ENCODE measurements around the gene FCRL2.

- TF ChIP-seq CTCF (IDR thresholded peaks at IDR 0.05) (no peak), POLR2A (IDR thresholded peaks at IDR 0.05) (no peak)
Observed at GRCh38 chr1:157739229-157739901, 37.6 kb downstream of the FCRL2 start.
